T-cell (primary cell): ENCODE data around the gene SLC52A1. TPM values are rescaled to one million over a fixed set of nuclear protein-coding genes. Genes with fewer than 3 reads are reported as not detected.

Experiments
- ATAC-seq, 4 experiments: fragments of 200-7000 bp in 3 of 4; fragments of 150-1000 bp in 1 of 4; cut with Tn5 transposase; replicated peaks in 1 of 4; 1 replicate in 3 of 4; 2 replicates in 1 of 4; pipeline ENCODE4 v1.10.0; 2021; ENCODE audit warnings: moderate library complexity in 3 of 4, mild to moderate bottlenecking in 2 of 4, moderate number of reproducible peaks in 1 of 4
- CTCF ChIA-PET, 2 donors: fragments of 300-600 bp; sonication (Branson Sonifier 250); formaldehyde crosslinking; loops; one replicate each; lab custom pipeline; 2022; ENCODE audit warnings: antibody characterized with exemption in 2 of 2; lab: Charles Lee
- POLR2A ChIA-PET, 2 donors: fragments of 300-600 bp; sonication (Branson Sonifier 250); formaldehyde crosslinking; loops; one replicate each; lab custom pipeline; 2022; ENCODE audit warnings: antibody characterized with exemption in 2 of 2; lab: Charles Lee
- DNase-seq, 35 experiments: peaks; one replicate each; pipeline versions ENCODE4 v3.0.0 to v3.0.0-alpha.2; 2013 to 2023
- H3K27ac ChIP-seq: one replicate; pipeline ENCODE4 v1.5.1; 2013; ENCODE audit warnings: low read length
- H3K27me3 ChIP-seq, 2 experiments: replicated peaks in 1 of 2; 1 replicate in 1 of 2; 2 replicates in 1 of 2; pipeline versions ENCODE4 v1.6.1 to v1.7.0; 2013; ENCODE audit warnings: low read length in 1 of 2, mixed read lengths in 1 of 2; ENCODE audit not compliant: control insufficient read depth in 2 of 2, insufficient read depth in 2 of 2; ENCODE audit errors: extremely low read depth in 1 of 2
- H3K36me3 ChIP-seq, 2 donors: 1 replicate in 1 of 2; 2 replicates in 1 of 2; pipeline versions ENCODE4 v1.6.1 to v1.7.0; 2013; ENCODE audit warnings: low read length in 1 of 2; ENCODE audit not compliant: control insufficient read depth in 2 of 2, insufficient read depth in 1 of 2; ENCODE audit errors: extremely low read depth in 1 of 2
- H3K4me1 ChIP-seq, 2 experiments: 1 replicate in 1 of 2; 2 replicates in 1 of 2; pipeline versions ENCODE4 v1.6.1 to v1.7.0; 2013; ENCODE audit warnings: low read length in 2 of 2, mixed read lengths in 1 of 2; ENCODE audit not compliant: insufficient read depth in 2 of 2, control insufficient read depth in 1 of 2; ENCODE audit errors: extremely low read depth in 1 of 2
- H3K4me3 ChIP-seq, 2 donors: 1 replicate in 1 of 2; 2 replicates in 1 of 2; pipeline versions ENCODE4 v1.5.1 to v1.7.0; 2013; ENCODE audit warnings: mild to moderate bottlenecking in 2 of 2, low read length in 1 of 2, moderate library complexity in 1 of 2; ENCODE audit not compliant: control insufficient read depth in 1 of 2; ENCODE audit errors: extremely low read depth in 1 of 2
- H3K9me3 ChIP-seq: 2 replicates; pipeline ENCODE4 v1.7.0; 2013
- H3K27ac Mint-ChIP-seq, 2 donors: one replicate each; pipeline ENCODE4 v1.8.0; 2020 to 2021; ENCODE audit warnings: mild to moderate bottlenecking in 2 of 2, mixed read lengths in 2 of 2
- H3K27me3 Mint-ChIP-seq, 2 donors: one replicate each; pipeline ENCODE4 v1.8.0; 2021 to 2022; ENCODE audit warnings: mixed read lengths in 2 of 2
- H3K36me3 Mint-ChIP-seq: one replicate; pipeline ENCODE4 v1.8.0; 2021; ENCODE audit warnings: mixed read lengths
- H3K4me1 Mint-ChIP-seq, 3 donors: one replicate each; pipeline ENCODE4 v1.8.0; 2020 to 2022; ENCODE audit warnings: mixed read lengths in 3 of 3, mild to moderate bottlenecking in 1 of 3
- H3K4me3 Mint-ChIP-seq, 3 donors: one replicate each; pipeline ENCODE4 v1.8.0; 2020 to 2022; ENCODE audit warnings: mild to moderate bottlenecking in 3 of 3, mixed read lengths in 3 of 3, moderate library complexity in 3 of 3
- H3K9me3 Mint-ChIP-seq, 3 donors: one replicate each; pipeline ENCODE4 v1.8.0; 2020 to 2022; ENCODE audit warnings: mixed read lengths in 3 of 3
- WGBS: methylation state at CpG from one replicate; pipeline ENCODE4 v1.1.5; 2013; ENCODE audit warnings: missing lambda C conversion rate; ENCODE audit not compliant: insufficient coverage; 5-methylcytosine and 5-hydroxymethylcytosine counted together
- total RNA-seq, 35 experiments: library from RNA in 6 of 35; stranded (reverse) in 6 of 35; fragments of 120-200 nt in 1 of 35; gene quantifications; one replicate each; pipeline versions ENCODE4 v1.2.1 to v1.2.4 and lab custom pipeline; 2013 to 2026

Gene SLC52A1
- total RNA-seq, 5 donors from 2014 or later (not counting 1 experiment from before 2014, with no cell fraction given): 0.14 to 0.62 (median 0.25) TPM; not detected in 2

GRCh38 chr17:5069724-5070123 lies 34.5 kb upstream of the SLC52A1 start:
- Mint-ChIP-seq H3K4me3 (no peak overlapping the region), H3K4me1 (no peaks in the 10 kb centered on the region), H3K9me3 (no peaks in the 10 kb centered on the region), H3K27me3 (no peaks in the 10 kb centered on the region), H3K36me3 (no peaks in the 10 kb centered on the region), H3K27ac (no peak overlapping the region)
- POLR2A ChIA-PET: interaction anchor here in 1 of 2 donors (0.6 kb wide), 1 partner anchor 24 kb away, joined by 5 read pairs; no protein-coding TSS in a partner anchor
- H3K36me3 ChIP-seq: peaks cover 0 to 3% of the 10 kb centered on the region in 2 donors
- WGBS: 92% methylated on average over 3 of the region's 4 CpGs
- no peaks in the 10 kb centered on the region for H3K4me1 ChIP-seq
- no peak overlapping the region for H3K27ac ChIP-seq
- no peak overlapping the region for H3K4me3 ChIP-seq
- DNase-seq (no peak), ATAC-seq (no peak)
- H3K27me3 ChIP-seq: no peaks in the 10 kb centered on the region
- H3K9me3 ChIP-seq: no peaks in the 10 kb centered on the region
- CTCF ChIA-PET: no interaction called here

DNA sequence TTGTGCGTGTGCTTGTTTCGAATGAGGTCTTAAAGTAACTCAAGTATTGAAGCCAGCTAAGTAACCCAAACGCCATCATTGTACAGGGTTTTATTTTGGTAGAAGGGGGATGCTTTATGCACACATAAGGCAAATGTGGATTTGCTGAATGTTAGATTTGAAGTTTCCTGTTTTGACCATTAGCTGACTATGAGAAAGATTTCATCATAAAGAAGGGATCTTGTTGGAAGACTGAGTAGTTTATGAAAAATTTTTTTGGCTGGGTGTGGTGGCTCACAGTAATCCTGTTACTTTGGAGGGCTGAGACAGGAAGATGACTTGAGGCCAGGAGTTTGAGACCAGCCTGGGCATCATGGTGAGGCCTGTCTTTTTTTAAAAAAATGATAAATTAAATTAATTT lies 33.0 kb upstream of the SLC52A1 start:
- no peak overlapping the region for H3K4me3 Mint-ChIP-seq
- ChIA-PET CTCF (no interaction called here), POLR2A (interaction anchor here in 1 of 2 donors (0.6 kb wide), 1 partner anchor 51 kb away, joined by 3 read pairs; no protein-coding TSS in a partner anchor)
- Histone ChIP-seq H3K36me3 (peaks cover 0 to 3% of the 10 kb centered on the region in 2 donors), H3K27ac (no peak overlapping the region), H3K27me3 (no peaks in the 10 kb centered on the region), H3K9me3 (no peaks in the 10 kb centered on the region), H3K4me1 (no peaks in the 10 kb centered on the region), H3K4me3 (no peak overlapping the region)
- peaks cover 0 to under 1% (median 0%) of the 10 kb centered on the region in 3 donors for H3K4me1 Mint-ChIP-seq
- no peaks in the 10 kb centered on the region for H3K27me3 Mint-ChIP-seq
- H3K36me3 Mint-ChIP-seq: no peaks in the 10 kb centered on the region
- no peak for ATAC-seq
- 90% methylated on average over 3 of the region's 3 CpGs for WGBS
- no peaks in the 10 kb centered on the region for H3K9me3 Mint-ChIP-seq
- DNase-seq: no peak
- no peak overlapping the region for H3K27ac Mint-ChIP-seq

DNA sequence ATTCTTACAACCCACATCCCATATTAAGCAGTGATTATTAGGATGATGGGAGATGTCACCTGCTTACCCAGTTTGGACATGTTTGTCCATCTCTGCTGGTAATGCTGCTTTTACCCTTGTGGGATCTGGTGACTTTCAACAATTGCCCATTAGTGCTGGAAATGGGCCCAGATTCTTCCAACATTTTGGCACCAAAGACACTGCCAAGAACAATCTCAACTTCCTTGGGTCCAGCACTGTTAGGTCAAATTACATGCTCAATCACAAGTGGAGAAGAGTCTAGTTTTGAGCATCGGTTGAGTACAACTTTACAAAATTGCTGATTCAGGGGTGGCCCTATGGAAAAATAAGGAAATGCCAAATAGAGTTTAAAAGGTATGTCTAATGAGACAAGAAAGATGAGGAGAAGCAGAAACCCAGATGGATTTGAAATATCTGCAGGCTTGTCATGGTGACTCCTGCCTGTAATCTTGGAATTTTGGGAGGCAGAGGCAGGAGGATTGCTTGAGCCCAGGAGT lies 30.1 kb upstream of the SLC52A1 start:
- no peak for DNase-seq
- Histone ChIP-seq H3K27ac (no peak overlapping the region), H3K27me3 (no peaks in the 10 kb centered on the region), H3K9me3 (no peaks in the 10 kb centered on the region), H3K4me3 (no peak overlapping the region), H3K36me3 (no peaks in the 10 kb centered on the region), H3K4me1 (peaks cover 0 to 5% of the 10 kb centered on the region in 2 experiments)
- Mint-ChIP-seq H3K4me3 (no peak overlapping the region), H3K27me3 (no peaks in the 10 kb centered on the region), H3K27ac (no peak overlapping the region), H3K9me3 (no peaks in the 10 kb centered on the region), H3K36me3 (no peaks in the 10 kb centered on the region), H3K4me1 (peaks cover 0 to 8% (median 7%) of the 10 kb centered on the region in 3 donors)
- ChIA-PET CTCF (no interaction called here), POLR2A (no interaction called here)
- no peak for ATAC-seq
- WGBS: 80% methylated on average over 1 of the region's 1 CpG

- ChIA-PET POLR2A (interaction anchor here in 1 of 2 donors (0.7 kb wide), 1 partner anchor 58 kb away, joined by 13 read pairs; no protein-coding TSS in a partner anchor), CTCF (no interaction called here)
- no peak for ATAC-seq
- Histone ChIP-seq H3K4me1 (peaks cover 0 to 1% of the 10 kb centered on the region in 2 experiments), H3K4me3 (no peak overlapping the region), H3K27ac (no peak overlapping the region), H3K27me3 (no peaks in the 10 kb centered on the region), H3K9me3 (no peaks in the 10 kb centered on the region), H3K36me3 (peaks cover 0 to 2% of the 10 kb centered on the region in 2 donors)
- H3K36me3 Mint-ChIP-seq: peaks cover 3% of the 10 kb centered on the region
- no peaks in the 10 kb centered on the region for H3K27me3 Mint-ChIP-seq
- no peak overlapping the region for H3K4me3 Mint-ChIP-seq
- H3K27ac Mint-ChIP-seq: no peak overlapping the region
- no peak for DNase-seq
- peaks cover under 1 to 3% (median 3%) of the 10 kb centered on the region in 3 donors for H3K4me1 Mint-ChIP-seq
- WGBS: 98% methylated on average over 5 of the region's 10 CpGs
- H3K9me3 Mint-ChIP-seq: no peaks in the 10 kb centered on the region
Observed at GRCh38 chr17:5055543-5055942, 20.3 kb upstream of the SLC52A1 start.

GRCh38 chr17:5050278-5050677 lies 15.1 kb upstream of the SLC52A1 start:
- DNase-seq: no peak
- ChIA-PET CTCF (interaction anchor here in 1 of 2 donors (1.0 to 1.6 kb wide), 2 partner anchors 10 to 15 kb away, joined by 4 to 7 read pairs; partner anchors contain the start of gene SLC52A1), POLR2A (interaction anchor here (0.6 kb wide), 3 partner anchors 8 to 237 kb away, joined by 3 to 5 read pairs (median 3); no protein-coding TSS in a partner anchor)
- no peaks in the 10 kb centered on the region for H3K9me3 Mint-ChIP-seq
- Histone ChIP-seq H3K4me1 (peaks cover 20 to 46% of the 10 kb centered on the region in 2 experiments), H3K27me3 (no peaks in the 10 kb centered on the region), H3K9me3 (no peaks in the 10 kb centered on the region), H3K36me3 (peaks cover 0 to 2% of the 10 kb centered on the region in 2 donors), H3K4me3 (no peak overlapping the region), H3K27ac (peak overlapping the region; percentile 76)
- H3K27me3 Mint-ChIP-seq: no peaks in the 10 kb centered on the region
- peaks cover 40 to 52% (median 46%) of the 10 kb centered on the region in 3 donors for H3K4me1 Mint-ChIP-seq
- H3K36me3 Mint-ChIP-seq: peaks cover 6% of the 10 kb centered on the region
- H3K27ac Mint-ChIP-seq: peak overlapping the region; percentile 96 to 99
- no peak for ATAC-seq
- 80% methylated on average over 3 of the region's 9 CpGs for WGBS
- peak overlapping the region in 1 of 3 donors; percentile 65 for H3K4me3 Mint-ChIP-seq

DNA sequence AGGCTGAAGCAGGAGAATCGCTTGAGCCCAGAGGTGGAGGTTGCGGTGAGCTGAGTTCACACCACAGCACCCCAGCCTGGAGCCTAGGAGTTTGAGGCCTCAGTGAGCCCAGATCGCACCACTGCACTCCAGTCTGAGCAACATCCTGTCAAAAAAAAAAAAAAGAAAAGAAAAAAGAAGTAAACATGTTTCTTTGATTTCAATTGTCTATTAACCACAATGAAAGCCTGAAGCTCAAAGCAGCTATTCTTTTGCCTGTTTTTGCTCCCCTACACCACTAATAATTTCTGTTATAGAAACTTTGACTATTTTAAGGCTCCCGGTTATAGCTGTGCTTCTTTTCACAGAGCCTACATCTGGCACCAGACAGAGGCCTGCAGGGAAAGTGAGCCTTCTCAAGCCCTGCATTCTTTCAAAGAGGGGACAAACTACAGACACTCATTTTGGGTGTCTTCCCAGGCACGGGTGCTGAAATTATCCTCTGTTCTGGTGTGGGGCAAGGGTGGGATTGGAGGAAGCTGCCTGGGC lies 14.2 kb upstream of the SLC52A1 start:
- no peaks in the 10 kb centered on the region for H3K27me3 Mint-ChIP-seq
- no peaks in the 10 kb centered on the region for H3K27me3 ChIP-seq
- peak overlapping the region; percentile 96 to 99 for H3K27ac Mint-ChIP-seq
- ATAC-seq: peak; percentile 96 to 99 (median 98)
- no peaks in the 10 kb centered on the region for H3K9me3 Mint-ChIP-seq
- H3K36me3 ChIP-seq: peaks cover 0 to 2% of the 10 kb centered on the region in 2 donors
- H3K4me1 Mint-ChIP-seq: peaks cover 49 to 61% (median 55%) of the 10 kb centered on the region in 3 donors
- H3K4me3 ChIP-seq: no peak overlapping the region
- CTCF ChIA-PET: interaction anchor here (0.6 to 1.6 kb wide), 11 partner anchors 11 to 370 kb away, joined by 3 to 12 read pairs (median 4); partner anchors contain the start of genes INCA1 (in 1 of the 2), KIF1C (in 1 of the 2), RPAIN (in 1 of the 2) and SLC52A1 (in 1 of the 2)
- H3K27ac ChIP-seq: peak overlapping the region; percentile 76
- DNase-seq: peak; percentile 40 to 88 (median 73)
- H3K36me3 Mint-ChIP-seq: peaks cover 2% of the 10 kb centered on the region
- 0% methylated on average over 1 of the region's 5 CpGs for WGBS
- peak overlapping the region; percentile 54 to 65 (median 57) for H3K4me3 Mint-ChIP-seq
- POLR2A ChIA-PET: interaction anchor here (0.6 kb wide), 3 partner anchors 10 to 132 kb away, joined by 3 to 5 read pairs (median 3); no protein-coding TSS in a partner anchor
- peaks cover 28 to 55% of the 10 kb centered on the region in 2 experiments for H3K4me1 ChIP-seq
- no peaks in the 10 kb centered on the region for H3K9me3 ChIP-seq
